VCaP (cell line): Measurements from ENCODE around the gene SYNRG.

Experiments used
- H3K27ac ChIP-seq: fragments of 450-650 bp; 2 replicates; pipeline ENCODE4 v1.5.1; 2017
- CTCF ChIP-seq: fragments of 450-650 bp; conservative IDR thresholded peaks from 2 replicates; pipeline ENCODE4 v1.5.1; 2017; ENCODE audit warnings: mild to moderate bottlenecking, moderate library complexity

SYNRG gene

GRCh38 chr17:37507111-37507510, 102.1 kb downstream of the SYNRG start:
- TF ChIP-seq CTCF = no peak
- 0 out of 2 replicates have a peak overlapping the region, but pooled peaks have one; percentile 3 for H3K27ac ChIP-seq

GRCh38 chr17:37506678-37507077, 102.5 kb downstream of the SYNRG start:
- H3K27ac ChIP-seq = 0 out of 2 replicates have a peak overlapping the region, but pooled peaks have one; percentile 3
- peak; percentile 73 for TF ChIP-seq CTCF

- no peak overlapping the region for H3K27ac ChIP-seq
- TF ChIP-seq CTCF = no peak
These were observed 103.9 kb downstream of the SYNRG start for GRCh38 chr17:37505333-37505732.

GRCh38 chr17:37503148-37503547, 106.1 kb downstream of the SYNRG start:
- no peak for TF ChIP-seq CTCF
- no peak overlapping the region for H3K27ac ChIP-seq

- TF ChIP-seq CTCF = no peak
- peak overlapping the region; percentile 60 for H3K27ac ChIP-seq
These were observed 106.9 kb downstream of the SYNRG start for GRCh38 chr17:37502009-37502936.

- H3K27ac ChIP-seq = no peak overlapping the region
- no peak for TF ChIP-seq CTCF
These were observed 108.8 kb downstream of the SYNRG start for GRCh38 chr17:37500378-37500777.

GRCh38 chr17:37494971-37495370, 114.2 kb downstream of the SYNRG start:
- TF ChIP-seq CTCF = no peak
- no peak overlapping the region for H3K27ac ChIP-seq
